Fibroblast of gingiva (primary cell): ENCODE results near the gene ANAPC2.
A peak's percentile ranks its signal among the peaks of the same experiment; 100 is the strongest.

Experiments
- DNase-seq: peaks from one replicate; pipeline ENCODE4 v3.0.0-alpha.2; 2011; ENCODE audit warnings: low read depth

The ANAPC2 gene

GRCh38 chr9:137227054-137227852, 38.9 kb upstream of the ANAPC2 start, which contains the start of gene RNF224:
Gene RNF224 (plus strand): TSS chr9:137227502. CDS start chr9:137228336, 834 bp downstream.
- peak; percentile 51 for DNase-seq

GRCh38 chr9:137226338-137227053, 38.1 kb upstream of the ANAPC2 start:
- DNase-seq = no peak

DNA sequence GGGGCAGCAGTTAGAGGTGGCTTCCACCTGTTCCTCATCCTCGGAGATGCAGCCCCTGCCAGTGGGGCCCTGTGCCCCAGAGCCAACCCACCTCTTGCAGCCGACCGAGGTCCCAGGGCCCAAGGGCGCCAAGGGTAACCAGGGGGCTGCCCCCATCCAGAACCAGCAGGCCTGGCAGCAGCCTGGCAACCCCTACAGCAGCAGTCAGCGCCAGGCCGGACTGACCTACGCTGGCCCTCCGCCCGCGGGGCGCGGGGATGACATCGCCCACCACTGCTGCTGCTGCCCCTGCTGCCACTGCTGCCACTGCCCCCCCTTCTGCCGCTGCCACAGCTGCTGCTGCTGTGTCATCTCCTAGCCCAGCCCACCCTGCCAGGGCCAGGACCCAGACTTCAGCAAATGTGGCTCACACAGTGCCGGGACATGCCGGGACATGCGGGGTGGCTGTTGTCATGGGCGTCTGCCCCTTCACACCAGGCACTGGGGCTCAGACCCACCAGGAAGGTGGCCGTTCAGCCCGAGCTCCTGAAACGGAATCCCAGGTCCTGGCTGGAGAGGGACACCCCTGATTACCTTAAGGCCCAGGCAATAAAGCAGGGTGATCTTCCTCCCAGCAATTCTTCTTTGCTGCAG, 37.5 kb upstream of the ANAPC2 start:
- no peak for DNase-seq

DNA sequence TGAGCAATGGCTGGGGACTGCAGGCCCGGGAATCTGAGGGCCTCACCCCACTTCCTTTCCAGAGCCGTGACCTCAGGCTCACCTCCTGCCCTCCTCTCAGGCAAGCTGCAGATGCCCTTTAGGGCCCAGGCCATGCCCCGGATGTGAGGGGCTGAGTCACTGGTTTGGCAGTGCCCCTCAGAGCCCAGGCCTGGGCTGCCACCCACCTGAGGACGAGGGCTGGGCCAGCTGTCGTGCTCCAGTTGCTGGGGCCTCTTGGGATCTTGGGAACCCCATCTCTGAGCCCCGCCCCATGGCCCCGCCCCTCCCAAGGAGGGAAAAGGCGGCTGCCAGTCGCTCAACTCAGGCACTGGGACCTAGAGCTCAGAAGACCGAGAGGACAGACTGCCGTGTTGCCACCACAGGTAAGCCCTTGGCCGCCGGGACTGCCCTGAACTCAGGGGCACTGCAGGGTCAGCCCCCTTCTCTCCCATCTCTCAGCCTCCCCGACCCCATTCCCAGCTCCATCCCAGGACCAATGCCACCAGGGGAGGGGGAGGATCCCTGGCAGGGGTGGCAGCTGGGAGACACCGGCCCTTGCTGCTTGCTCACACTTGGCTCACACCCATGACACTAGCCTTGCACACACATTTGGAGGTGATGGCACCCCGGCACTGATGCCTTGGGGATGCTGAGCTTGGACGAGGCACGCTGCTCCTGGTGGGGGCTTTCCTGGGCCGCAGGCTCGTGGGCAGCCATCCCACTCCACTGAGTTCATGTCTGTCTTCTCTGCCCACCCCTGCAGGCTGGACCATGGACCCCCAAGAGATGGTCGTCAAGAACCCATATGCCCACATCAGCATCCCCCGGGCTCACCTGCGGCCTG, 36.7 kb upstream of the ANAPC2 start, which contains the start of gene CYSRT1:
Gene CYSRT1, plus strand, starts transcription at position 345 of the 865 bp plus-strand sequence. Its CDS starts 448 bp downstream, at position 793.
- DNase-seq = no peak

DNA sequence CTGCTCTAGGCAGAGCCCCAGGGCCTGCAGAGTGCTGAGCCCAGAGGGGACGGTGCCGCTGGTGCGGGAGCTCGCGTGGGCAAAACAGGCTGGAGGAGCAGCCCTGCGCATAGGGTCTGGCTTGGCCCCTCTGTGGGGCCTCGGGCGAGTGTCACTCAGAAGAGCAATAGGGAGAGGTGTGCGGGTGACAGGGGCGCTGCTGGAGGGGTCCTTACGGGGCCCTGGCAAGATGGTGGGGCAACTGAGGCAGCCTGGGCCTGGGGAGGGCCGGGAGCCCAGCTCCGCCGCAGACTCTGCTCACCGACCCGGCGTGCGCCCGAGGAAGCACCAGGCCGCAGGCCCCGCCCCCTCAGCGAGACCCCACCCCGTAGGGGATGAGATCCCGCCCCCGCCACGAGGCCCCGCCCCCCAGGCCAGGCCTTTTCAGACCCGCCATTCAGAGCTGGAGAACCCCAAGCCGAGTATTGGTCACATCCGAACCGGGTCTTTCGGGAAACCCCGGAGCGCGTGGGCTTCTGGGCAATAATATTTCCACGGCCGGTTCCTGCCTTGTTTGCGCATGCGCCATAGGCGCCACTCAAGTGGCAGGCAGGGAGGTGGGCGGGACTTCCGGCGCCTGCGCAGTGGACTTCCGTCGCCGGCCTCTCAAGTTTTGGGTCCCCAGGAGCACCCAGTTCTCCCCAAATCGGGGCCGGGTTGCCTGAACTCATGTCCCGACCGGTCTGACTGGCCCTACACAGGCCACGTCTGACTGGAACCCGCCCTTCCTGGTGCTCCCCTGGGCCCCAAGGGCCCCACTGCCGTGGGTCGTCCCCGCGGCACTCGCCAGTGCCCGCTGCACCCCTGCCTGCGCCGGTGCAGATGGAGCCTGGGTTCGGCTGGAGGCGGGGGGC, 35.0 kb upstream of the ANAPC2 start:
- DNase-seq = peak; percentile 96

GRCh38 chr9:137222190-137223077, 34.1 kb upstream of the ANAPC2 start, which contains the start of gene RNF208:
Gene RNF208 (minus strand): TSS chr9:137222240. CDS start chr9:137221212, 1,028 bp downstream.
- no peak for DNase-seq

DNA sequence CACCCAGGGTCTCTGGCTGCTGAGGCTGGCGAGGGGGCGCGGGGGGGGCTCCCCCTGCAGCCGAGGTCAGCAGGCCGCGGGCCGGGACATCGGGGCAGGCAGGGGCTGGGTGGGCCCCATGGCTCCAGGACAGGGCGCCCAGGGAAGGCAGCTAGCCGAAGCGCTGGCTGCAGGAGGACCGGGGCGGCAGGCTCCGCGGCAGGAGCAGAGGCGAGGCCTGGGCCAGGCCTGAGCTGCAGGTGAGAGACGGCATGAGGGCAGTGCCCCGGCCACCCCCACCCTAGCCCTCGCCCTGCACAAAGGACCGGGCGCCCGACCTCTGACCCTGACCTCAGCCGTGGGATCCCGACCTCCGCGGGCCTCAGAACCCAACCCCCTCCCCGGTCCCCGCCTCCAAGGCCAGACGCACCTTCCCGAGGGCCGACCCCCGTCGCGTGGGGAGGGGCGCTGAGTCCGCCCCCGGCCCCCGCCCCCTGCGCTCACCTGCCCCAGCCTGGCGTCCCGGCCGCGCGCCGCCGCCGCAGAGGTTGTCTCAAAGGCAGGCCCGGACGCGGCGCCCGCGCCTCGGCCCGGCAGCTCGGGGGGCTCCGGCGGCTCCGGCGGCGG, 33.2 kb upstream of the ANAPC2 start:
- no peak for DNase-seq

- no peak for DNase-seq
Measured at GRCh38 chr9:137221095-137221505, 32.7 kb upstream of the ANAPC2 start.

DNA sequence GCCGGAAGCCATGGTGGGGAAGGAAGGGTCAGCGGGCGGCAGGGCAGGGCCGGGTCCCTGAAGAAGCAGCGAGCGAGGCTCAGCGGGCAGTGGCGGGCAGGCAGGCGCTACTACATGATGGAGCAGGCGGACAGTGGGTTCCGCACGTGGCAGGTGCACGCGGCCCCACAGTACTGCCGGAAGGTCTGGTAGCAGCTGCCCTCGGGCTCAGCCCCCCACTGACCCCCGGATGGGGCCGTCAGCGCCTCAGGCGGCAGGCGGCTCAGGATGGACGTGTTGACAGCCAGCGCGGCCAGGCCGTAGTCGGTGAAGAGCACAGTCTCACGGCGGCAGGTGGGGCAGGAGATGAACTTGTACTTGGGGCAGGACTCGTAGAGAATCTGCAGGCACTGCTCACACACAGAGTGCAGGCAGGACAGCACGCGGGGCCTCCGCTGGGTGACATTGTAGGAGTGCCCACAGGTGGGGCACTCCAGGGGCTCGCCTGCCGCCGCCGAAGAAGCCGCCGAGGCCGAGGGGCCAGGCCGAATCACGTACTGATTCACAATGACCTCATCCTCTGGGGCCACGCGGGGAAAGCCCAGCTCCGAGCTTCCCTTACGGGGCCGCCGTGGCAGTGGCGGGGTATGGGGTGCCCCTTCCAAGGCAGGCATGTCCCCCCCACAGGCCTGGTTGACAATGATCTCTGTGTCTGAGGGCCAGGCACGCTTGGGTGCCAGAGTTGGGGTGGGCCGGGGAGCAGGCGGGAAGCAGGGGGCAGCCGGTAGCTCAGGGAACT, 32.1 kb upstream of the ANAPC2 start:
- no peak for DNase-seq

DNA sequence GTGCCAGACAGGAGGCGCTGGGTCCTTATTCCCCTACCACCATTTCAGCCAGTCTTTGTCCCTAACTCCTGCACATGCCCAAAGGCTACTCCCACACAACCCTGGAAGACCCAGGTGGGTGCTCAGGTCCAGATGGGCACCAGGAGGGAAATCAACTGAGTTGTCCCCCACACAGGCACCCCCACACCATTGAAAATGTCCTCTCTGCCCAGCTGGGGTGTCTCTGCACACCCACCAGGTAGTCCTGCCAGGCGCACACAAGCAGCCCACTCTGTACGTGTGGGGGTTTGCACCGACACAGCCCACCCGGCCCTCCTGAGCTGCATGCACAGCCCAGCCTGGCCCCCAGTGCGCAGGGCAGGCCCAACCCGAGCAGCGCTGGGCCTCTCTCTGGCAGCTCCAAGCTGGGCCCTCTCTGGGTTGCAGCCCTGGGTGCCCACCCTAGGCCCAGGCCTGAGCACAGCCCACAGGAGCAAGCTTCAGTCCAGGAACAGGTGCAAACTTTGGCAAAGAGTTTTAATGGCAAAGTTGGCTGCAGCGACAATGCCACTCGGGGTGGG, 31.5 kb upstream of the ANAPC2 start:
- DNase-seq = no peak

DNA sequence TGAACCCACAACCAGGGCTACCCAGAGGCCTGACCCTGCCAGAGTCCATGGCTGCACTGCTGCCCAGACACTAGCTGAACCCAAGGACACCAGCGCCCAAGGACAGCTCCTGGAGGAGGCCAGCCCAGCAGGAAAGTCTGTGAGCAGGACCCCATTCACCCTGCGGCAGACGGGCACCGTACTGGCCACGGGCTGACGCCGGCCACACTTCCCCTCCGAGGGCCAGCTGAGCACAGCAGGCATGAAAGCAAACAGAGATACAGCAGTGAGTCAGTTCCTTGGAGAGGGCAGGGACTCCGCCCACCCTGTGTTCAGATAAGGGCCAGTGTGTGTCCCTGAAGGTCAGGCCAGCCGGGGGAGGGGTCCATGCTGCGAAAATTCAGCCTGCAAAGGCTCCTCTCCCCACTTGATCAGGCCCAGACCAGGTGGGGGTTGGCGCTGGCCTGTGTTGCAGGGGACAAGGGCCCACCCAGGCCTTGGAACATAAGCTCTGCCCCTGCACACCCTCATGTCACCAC, 30.5 kb upstream of the ANAPC2 start:
- DNase-seq = no peak

DNA sequence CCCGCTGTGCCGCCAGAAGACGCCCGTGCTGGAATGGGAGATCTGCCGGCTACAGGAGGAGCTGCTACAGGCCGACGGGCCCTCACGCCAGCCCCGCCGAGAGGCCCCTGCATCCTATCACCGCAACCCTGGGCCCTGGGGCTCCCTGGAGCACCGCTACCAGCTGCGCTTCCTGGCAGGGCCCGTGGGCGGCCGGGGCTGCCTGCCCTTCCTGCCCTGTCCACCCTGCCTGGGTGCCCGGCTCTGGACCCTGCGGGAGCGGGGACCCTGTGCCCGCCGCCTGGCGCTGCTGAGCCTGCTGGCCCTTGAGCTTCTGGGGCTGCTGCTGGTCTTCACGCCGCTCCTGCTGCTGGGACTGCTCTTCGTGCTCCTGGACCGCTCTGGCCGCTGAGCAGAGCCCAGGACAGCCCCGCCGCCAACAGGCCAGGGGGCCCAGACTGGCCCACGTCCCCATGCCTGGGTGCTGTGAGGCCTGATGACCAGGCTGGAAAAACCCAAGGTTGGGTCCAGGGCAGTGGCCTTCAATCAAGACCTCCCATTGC, 29.9 kb upstream of the ANAPC2 start:
- DNase-seq = no peak

DNA sequence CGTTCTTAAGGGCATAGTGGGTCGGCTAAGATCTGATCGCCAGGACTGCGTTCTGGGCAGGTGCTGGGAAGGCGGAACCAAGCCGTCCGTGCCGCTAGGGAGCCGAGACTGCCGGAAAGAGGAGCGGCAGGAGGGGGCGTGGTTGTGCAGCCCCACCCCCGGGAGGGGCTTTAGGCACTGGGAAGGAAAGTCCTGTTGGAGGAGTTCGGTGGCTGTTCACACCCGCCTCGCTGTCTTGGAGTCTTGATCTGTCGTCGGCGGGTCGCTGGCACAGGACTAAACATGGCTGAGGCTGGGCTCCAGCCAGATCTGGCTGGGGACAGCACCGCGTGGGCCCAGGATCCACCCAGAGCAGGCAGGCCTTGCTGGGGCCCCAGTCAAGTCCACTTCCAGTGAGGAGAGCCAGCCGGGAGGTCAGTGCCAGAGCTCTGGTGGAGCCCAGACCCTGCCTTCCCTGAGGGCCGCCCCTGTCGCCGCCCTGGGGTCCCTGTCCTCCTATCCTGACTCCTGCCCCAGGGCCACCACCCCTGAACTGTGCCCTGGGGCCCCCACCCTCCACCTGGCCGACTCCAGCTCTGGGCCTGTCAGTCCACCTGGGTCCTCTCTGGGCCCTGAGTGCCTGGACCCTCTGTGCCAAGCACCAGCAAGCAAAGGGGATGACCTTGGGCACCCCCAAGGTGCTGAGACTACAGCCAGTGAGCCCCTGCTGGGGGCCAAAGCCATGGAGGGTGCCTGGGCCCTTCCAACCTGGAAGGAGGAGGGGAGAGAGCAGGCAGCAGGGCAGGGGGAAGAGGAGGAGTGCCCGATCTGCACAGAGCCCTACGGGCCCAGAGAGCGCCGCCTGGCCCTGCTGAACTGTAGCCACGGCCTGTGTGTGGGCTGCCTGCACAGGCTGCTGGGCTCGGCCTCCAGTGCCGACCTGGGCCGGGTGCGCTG, 29.2 kb upstream of the ANAPC2 start:
- peak; percentile 26 for DNase-seq

GRCh38 chr9:137216188-137216965, 28.0 kb upstream of the ANAPC2 start:
- DNase-seq = no peak

- DNase-seq = no peak
Measured at GRCh38 chr9:137215196-137215986, 27.0 kb upstream of the ANAPC2 start.
